ENCODE measurements around the gene MOCOS. TPM values are rescaled to one million over a fixed set of nuclear protein-coding genes. Genes with fewer than 3 reads are reported as not detected.

MOCOS gene
- total and polyA plus RNA-seq, 2 of the 13 experiments (the other 11 are each of a cell fraction or from before 2014, with no cell fraction given), result 7.7 to 15.4 TPM

GRCh38 chr18:36279001-36279400 lies 91.7 kb downstream of the MOCOS start:
- FAIRE-seq, result no peak

More at GRCh38 chr18:36279001-36279400, 91.7 kb downstream of the MOCOS start:
- H4K20me1 ChIP-seq (ENCODE audit: insufficient read depth, low read length), result no peaks in the 10 kb centered on the region
- H3K4me2 ChIP-seq (ENCODE audit: low read depth, low read length), result no peak overlapping the region
- H3K27me3 ChIP-seq (ENCODE audit: control insufficient read depth in 1 of 2, insufficient read depth in 2 of 2, low read length in 2 of 2), result no peaks in the 10 kb centered on the region
- TF ChIP-seq FOXO4 (CRISPR knock-in tag; conservative IDR thresholded peaks at IDR 0.05), result no peak
- TF ChIP-seq GMEB1 (CRISPR knock-in tag; IDR thresholded peaks at IDR 0.05; ENCODE audit: borderline replicate concordance), result no peak
- no peak for TF ChIP-seq ZFP36L1 (CRISPR knock-in tag; IDR thresholded peaks at IDR 0.05)
- no peak for TF ChIP-seq ZMYM3 (CRISPR knock-in tag; IDR thresholded peaks at IDR 0.05)
- TF ChIP-seq HMGA1 (CRISPR knock-in tag; conservative IDR thresholded peaks at IDR 0.05), result no peak
- TF ChIP-seq ZNF724P (CRISPR knock-in tag; IDR thresholded peaks at IDR 0.05; ENCODE audit: borderline replicate concordance), result no peak
- no peak for TF ChIP-seq ARNTL (CRISPR knock-in tag; IDR thresholded peaks at IDR 0.05)
- no peak for TF ChIP-seq CBFB (CRISPR knock-in tag; IDR thresholded peaks at IDR 0.05)
- no peak for TF ChIP-seq ZNF280B (CRISPR knock-in tag; IDR thresholded peaks at IDR 0.05; ENCODE audit: borderline replicate concordance)
- no peak for TF ChIP-seq MAZ (IDR thresholded peaks at IDR 0.05; ENCODE audit: borderline replicate concordance, low read depth, low read length)
- no peak for TF ChIP-seq MAZ (CRISPR knock-in tag; IDR thresholded peaks at IDR 0.05; ENCODE audit: low read depth)
- H3K4me1 ChIP-seq (ENCODE audit: insufficient read depth, low read length), result 0 out of 2 replicates have a peak, but pooled peaks cover under 1% of the 10 kb centered on the region
- 33% methylated on average over 3 of the region's 3 CpGs for WGBS (ENCODE audit: low lambda C conversion rate)
- ATAC-seq (no peak), DNase-seq (ENCODE audit: low spot score) (no peak)
- in situ Hi-C loops (cut with HindIII; ENCODE audit: extremely low pct_ligation_motif_present, low pct_unique_long_range_greater_than_20kb) (no loop called here), intact Hi-C loops (cut with micrococcal nuclease; ENCODE audit: unreplicated experiment) (loop anchor here (2.0 kb wide), 1 partner anchor 260 kb away; no protein-coding TSS in a partner anchor)
- no peak overlapping the region for H3K27ac ChIP-seq (ENCODE audit: extremely low read length, insufficient read depth, low read length)
- H2AFZ ChIP-seq (ENCODE audit: low read length), result no peak overlapping the region
- H3K9me3 ChIP-seq (ENCODE audit: low read length), result no peaks in the 10 kb centered on the region
- no TSS peak for BruUV-seq (replicated peaks)
- no peaks in the 10 kb centered on the region for H3K79me2 ChIP-seq (ENCODE audit: insufficient read depth, low read length)
- H3K36me3 ChIP-seq (replicated peaks in 1 of 2; ENCODE audit: control insufficient read depth in 1 of 2, insufficient read depth in 2 of 2, low read length in 2 of 2), result no peaks in the 10 kb centered on the region
- H3K9ac ChIP-seq (ENCODE audit: insufficient read depth, low read depth, low read length), result no peak overlapping the region
- CTCF ChIA-PET (ENCODE audit: low intra/inter-chr PET ratio, low total read pairs), result no interaction called here
- no peak overlapping the region for H3K4me3 ChIP-seq (replicated peaks in 1 of 3; ENCODE audit: insufficient read depth in 1 of 3, low read depth in 2 of 3, low read length in 3 of 3)
- POLR2A ChIA-PET, result no interaction called here
